Inferior parietal cortex (tissue), 1 donor: ENCODE data around the gene BUB1B.

Source experiments
- DNase-seq: peaks from one replicate; pipeline ENCODE4 v3.0.0-alpha.2; 2016; ENCODE audit errors: extremely low spot score

BUB1B gene

GRCh38 chr15:40182358-40183029, 21.6 kb downstream of the BUB1B start:
- DNase-seq = no peak

- DNase-seq = no peak
Observed at GRCh38 chr15:40183636-40184463, 23.0 kb downstream of the BUB1B start.

GRCh38 chr15:40190591-40190990, 29.7 kb downstream of the BUB1B start:
- DNase-seq = no peak

DNA sequence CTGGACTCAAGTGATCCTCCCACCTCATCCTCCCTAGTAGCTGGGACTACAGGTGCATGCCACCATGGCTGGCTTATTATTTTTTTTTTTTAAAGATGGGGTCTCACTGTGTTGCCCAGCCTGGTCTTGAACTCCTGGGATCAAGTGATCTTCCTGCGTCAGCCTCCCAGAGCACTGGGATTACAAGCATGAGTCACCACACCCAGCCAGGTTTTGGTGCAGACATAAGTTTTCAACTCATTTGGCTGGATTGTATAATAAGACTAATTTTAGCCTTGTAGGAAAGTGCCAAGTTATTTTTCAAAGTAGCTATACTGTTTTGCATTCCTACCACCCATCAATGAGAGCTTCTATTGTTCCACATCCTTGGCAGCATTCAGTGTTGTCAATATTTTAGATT, 32.1 kb downstream of the BUB1B start:
- no peak for DNase-seq

- DNase-seq = no peak
Observed at GRCh38 chr15:40197434-40197833, 36.6 kb downstream of the BUB1B start.

- no peak for DNase-seq
Observed at GRCh38 chr15:40198355-40199085, 37.7 kb downstream of the BUB1B start.

DNA sequence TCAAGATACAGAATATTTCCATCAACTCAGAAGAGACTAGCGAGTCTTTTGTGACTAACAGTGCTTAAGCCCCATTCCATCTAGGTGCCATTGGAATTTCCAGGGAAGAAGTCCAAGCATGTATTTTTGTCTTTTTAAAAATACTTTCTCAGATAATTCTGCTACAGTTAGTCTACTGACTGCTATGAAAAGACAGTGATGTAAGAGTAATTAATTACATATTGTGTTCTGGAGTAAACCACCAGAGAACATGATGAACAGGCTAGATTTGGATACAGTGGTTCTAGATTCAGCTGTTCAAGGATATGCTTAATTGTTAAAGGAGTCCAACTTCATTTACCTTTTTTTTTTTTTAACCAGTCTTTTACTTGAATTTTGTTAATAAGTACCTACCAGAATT, 43.2 kb downstream of the BUB1B start:
- DNase-seq = no peak

DNA sequence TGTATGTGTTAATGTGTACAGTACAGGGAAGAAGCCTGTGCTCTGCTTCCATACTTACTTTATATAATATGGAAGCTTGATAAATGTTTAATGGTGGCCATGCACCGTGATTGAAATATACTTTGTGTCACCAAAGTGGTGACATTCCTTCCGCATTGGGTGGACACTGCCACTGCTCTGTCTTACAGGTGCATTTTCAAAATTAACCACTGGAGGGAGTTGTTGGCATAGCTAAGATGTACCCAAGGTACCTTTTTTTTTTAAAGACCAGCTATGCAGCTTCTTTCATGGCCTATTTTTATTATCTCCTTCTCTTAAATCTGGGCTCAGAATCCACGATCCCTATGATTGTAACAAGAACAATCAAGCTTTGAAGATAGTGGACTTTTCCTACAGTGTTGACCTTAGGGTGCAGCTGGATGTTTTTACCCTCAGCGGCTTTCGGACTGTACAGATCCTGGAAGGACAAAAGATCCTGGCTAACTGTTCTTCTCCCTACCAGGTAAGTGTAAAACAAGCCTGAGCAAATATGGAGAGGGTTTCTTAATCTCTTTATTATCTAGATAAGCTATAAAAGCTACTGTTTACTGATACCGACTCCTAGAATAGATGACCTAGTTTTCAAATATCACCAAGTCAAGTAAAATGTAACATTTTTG, 56.4 kb downstream of the BUB1B start:
- DNase-seq = peak; percentile 89

DNA sequence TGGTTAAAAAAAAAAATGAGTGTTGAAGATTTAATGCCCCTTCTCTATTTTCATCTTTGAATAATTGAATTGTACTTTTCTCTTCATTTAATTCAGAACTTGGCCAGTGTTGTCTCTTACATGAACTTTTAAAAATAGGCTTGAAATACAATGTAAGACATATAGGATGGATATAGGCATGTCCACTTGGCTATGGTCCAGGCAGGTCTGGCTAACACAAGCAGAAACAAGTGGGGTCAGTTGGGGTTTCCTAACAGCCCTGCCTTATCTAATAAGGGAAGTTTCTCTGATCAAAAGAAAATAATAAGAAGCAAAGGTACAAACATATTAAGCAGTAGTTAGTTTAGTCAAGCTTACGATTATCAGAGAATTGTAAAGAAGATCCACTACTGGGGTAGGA, 58.9 kb downstream of the BUB1B start:
- no peak for DNase-seq

GRCh38 chr15:40222131-40222530, 61.3 kb downstream of the BUB1B start:
- no peak for DNase-seq

DNA sequence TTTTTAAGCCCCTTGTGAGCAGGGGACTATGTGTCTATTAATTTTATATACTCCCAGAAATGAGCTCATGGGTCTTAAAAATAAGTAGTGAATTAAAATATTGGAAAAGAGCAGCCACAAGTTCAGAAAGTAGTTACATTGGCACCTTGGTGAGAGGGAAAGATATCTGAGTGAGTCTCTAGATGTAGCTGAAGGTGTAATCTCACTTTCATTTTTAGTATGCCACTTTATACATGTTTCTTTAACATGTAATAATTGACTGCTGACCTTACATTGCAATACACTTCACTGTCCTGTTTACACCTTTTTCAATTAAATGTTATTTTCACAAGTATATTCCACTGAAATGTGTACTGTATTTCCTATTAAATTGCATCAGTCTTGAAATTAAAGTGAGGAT, 65.9 kb downstream of the BUB1B start:
- no peak for DNase-seq

GRCh38 chr15:40229316-40229715, 68.4 kb downstream of the BUB1B start:
- no peak for DNase-seq

- DNase-seq = no peak
Observed at GRCh38 chr15:40229956-40230355, 69.1 kb downstream of the BUB1B start.

- no peak for DNase-seq
Observed at GRCh38 chr15:40232625-40233070, 71.8 kb downstream of the BUB1B start.

DNA sequence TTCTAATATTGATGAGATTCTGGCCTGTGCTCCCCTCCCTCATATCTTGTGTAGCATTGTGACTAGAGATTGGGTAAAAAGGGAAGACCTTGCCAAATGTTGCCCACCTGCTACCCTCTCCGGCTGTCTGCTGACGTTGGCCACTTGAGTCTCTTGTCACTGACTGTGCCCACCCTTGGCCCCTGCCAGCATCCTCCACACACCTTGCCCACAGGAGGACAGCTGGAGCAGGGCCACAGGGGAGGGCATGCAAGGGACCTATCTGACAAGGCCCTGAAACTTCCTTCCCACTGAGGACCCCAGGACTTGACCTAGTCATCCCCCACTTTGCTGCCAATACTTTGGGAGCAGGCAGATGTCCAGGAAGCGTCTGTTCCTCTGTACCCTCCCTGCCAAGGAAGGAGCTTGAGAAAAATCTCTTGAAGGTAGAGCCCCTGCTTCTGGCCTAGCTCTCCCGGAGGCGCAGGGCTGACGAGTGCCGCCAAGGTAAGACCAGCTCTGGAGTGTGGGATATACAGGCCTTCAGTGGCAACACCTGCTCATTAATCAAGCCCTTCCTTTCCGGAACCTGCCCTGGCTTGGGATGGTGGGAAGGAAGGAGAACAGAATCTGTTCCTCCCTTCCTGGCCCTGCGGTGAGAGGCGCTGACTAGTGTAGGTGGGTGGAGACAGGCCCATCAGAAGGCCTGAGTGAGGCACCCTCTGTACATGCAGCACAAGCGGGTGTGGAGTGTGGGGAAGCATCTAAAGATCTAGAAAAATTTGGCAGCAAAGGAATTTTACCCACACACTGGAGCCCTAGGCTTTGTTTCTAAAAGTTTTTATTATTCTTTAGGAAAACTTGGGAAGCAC, 73.1 kb downstream of the BUB1B start:
- DNase-seq = no peak

GRCh38 chr15:40234783-40235182, 73.9 kb downstream of the BUB1B start:
- DNase-seq = no peak

- no peak for DNase-seq
Observed at GRCh38 chr15:40235201-40235885, 74.5 kb downstream of the BUB1B start.

- no peak for DNase-seq
Observed at GRCh38 chr15:40238532-40239403, 77.9 kb downstream of the BUB1B start, which contains the start of gene PAK6. PAK6 (plus strand) TSS chr15:40239063; CDS start chr15:40264786, 25,723 bp downstream.

DNA sequence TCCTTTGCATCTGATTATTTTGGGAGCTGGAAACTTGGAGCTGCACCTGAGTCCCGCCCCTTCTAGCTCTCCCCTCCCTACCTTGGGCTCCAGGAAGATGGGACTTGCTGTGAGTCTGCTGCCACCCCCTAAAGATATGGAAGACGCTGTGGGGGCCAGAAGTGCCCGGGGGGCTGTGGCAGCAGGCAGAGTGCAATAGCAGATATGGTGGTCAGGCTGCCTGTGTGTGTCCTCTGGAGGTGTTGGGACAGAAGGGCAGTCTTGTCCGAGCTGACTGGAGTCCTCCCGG, 78.5 kb downstream of the BUB1B start:
- DNase-seq = no peak
